ENCODE results near the gene EGFL8.
"Not testable (repeated sequence)": the region's sequence is repeated elsewhere in the genome, so short reads cannot be mapped to it uniquely, and the experiment has no call there.

Gene EGFL8

DNA sequence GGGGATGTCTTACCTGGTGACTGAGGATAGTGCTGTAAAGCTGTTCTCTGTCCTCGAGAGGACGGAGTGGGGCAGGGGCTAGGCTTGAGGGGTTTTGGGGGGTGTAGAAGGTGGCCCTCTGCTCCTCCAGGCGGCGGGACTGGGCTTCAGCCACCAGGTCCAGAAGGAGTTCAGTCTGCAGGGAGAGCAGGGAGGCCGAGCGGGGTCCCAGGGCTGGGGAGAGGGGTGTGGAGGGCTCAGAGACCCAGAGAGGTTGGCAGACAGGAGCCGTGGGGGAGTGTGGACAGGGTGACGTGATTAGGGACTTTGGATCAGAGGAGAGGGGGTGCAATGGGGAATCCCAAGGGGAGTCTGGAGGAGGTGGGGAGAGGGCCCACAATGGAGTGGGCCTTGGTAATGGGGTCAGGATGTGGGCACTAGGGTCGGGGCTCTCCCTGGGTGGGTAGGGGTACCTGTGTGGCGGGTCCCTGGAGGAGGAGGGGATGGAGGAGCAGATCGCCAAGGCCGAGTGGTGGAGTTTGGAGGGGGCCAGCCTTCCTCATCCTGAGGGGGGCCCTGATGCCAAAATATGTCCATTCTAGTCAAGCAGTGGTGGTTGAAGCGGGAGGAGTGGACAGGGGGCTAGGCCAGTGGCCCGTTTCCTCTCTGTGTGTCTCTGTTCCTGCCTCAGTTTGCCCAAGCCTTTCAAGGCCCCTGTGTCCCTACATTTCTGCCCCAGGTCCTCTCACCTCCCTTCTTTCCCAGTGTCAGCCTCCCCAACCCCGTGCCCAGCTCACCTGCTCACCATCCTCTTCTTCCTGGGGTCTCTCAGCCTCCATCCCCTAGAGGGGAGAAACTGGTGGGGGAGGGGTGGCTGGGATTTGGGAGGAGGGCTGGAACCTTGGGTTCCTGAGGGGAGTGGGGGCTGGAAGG lies 27.6 kb downstream of the EGFL8 start:
- no peak for DNase-seq (ENCODE audit: low read depth)

GRCh38 chr6:32192608-32193039 lies 28.2 kb downstream of the EGFL8 start, which contains the start of gene GPSM3:
Gene GPSM3 (minus strand): TSS chr6:32192643. CDS start chr6:32192513, 130 bp downstream.
- no peak within 1 kb of the TSS for H3K4me3 ChIP-seq (ENCODE audit: low read depth, low read length)
- no peak for DNase-seq (ENCODE audit: low read depth)

More for the DNA sequence above, 27.6 kb downstream of the EGFL8 start:
- no peak overlapping the region for H3K4me3 ChIP-seq (ENCODE audit: low read depth, low read length)

GRCh38 chr6:32193096-32193495 lies 28.7 kb downstream of the EGFL8 start:
- not testable (repeated sequence) for H3K4me3 ChIP-seq (ENCODE audit: low read depth, low read length); DNase-seq (ENCODE audit: low read depth)

DNA sequence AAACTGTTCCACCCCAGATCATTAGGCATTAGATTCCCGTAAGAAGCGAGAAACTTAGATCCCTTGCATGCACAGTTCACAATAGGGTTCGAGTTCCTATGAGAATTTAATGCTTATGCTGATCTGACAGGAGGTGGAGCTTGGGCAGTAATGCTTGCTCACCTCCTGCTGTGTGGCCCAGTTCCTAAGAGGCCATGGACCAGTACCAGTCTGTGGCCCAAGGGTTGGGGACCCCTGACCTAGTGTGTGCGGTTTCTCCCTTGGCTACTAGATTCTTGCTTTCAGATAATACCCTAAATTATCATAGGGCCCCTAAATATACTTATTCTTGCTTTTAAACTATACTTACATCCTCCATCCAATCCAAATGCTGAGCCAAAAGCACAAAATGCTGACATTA lies 30.0 kb downstream of the EGFL8 start:
- H3K4me3 ChIP-seq (ENCODE audit: low read depth, low read length) = no peak overlapping the region
- DNase-seq (ENCODE audit: low read depth) = no peak

DNA sequence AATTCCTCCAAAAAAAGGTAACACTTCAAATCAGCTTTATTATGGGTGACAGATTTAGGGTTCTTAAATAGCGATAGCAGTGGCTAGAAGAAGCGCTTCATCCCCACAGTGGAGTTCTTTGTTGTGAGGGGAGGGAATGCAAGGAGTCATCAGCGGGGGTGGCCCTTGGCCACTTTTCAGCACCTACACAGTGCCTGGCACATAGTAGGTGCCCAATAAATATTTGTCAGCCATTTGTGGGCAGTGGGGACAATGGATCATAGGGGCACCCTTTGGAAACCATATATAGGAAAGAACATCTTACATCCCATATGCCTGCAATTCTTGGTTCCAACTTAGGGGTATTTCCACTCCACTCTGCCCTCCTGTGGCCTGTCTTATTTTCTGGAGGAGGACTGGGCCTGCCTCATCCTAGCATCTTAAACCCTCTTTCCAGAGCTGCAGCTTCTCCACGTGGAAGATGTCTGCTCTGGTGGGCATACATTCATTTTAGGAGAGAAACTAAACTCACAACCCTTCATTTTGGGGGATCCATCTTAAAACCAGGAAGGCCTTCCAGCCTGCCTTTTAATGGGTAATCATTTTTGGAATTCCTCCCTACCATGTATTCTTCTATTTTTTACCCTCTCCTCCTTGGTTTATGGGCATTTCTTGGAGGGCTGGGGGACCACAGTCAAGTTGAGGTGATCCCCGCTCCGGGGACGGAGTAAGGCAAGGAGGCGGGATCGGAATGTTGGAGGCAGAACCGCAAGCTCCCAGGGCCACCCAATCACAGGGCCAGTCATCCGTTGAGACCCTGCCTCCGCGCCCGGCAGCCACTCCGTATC lies 30.6 kb downstream of the EGFL8 start:
- H3K4me3 ChIP-seq (ENCODE audit: low read depth, low read length) = peak overlapping the region; percentile 50
- DNase-seq (ENCODE audit: low read depth) = peak; percentile 12

GRCh38 chr6:32195652-32195901 lies 31.2 kb downstream of the EGFL8 start:
- DNase-seq (ENCODE audit: low read depth) = peak; percentile 99
- peak overlapping the region; percentile 93 for H3K4me3 ChIP-seq (ENCODE audit: low read depth, low read length)

- peak overlapping the region; percentile 93 for H3K4me3 ChIP-seq (ENCODE audit: low read depth, low read length)
- DNase-seq (ENCODE audit: low read depth) = peak; percentile 79
Observed at GRCh38 chr6:32195902-32196681, 31.7 kb downstream of the EGFL8 start.

GRCh38 chr6:32196682-32197616 lies 32.6 kb downstream of the EGFL8 start:
- no peak for DNase-seq (ENCODE audit: low read depth)
- peak overlapping the region; percentile 93 for H3K4me3 ChIP-seq (ENCODE audit: low read depth, low read length)

GRCh38 chr6:32198345-32198696 lies 33.9 kb downstream of the EGFL8 start:
- no peak for DNase-seq (ENCODE audit: low read depth)

DNA sequence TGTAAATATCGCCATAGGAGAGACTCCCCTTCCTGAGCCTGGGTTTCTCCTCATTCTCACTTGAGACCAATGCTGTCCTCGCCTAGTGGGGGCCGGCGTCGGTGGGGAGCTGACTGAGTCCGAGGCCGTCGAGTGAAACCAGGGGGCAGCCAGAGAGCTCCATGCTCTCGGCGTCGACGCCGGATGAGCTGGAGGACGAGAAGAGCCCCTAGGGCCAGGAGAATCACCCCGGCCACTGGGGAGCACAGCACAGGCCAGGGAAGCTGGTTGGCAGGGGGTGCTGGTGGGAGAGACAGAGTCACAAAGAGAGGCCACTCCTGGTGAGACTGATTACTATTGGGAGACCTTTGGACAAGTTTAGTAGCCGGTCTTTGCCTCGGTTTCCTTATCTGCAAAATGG lies 34.5 kb downstream of the EGFL8 start:
- DNase-seq (ENCODE audit: low read depth) = no peak
- no peak overlapping the region for H3K4me3 ChIP-seq (ENCODE audit: low read depth, low read length)

More at GRCh38 chr6:32198345-32198696, 33.9 kb downstream of the EGFL8 start:
- H3K4me3 ChIP-seq (ENCODE audit: low read depth, low read length) = no peak overlapping the region

GRCh38 chr6:32200711-32201475 lies 36.5 kb downstream of the EGFL8 start:
- DNase-seq (ENCODE audit: low read depth) = no peak

DNA sequence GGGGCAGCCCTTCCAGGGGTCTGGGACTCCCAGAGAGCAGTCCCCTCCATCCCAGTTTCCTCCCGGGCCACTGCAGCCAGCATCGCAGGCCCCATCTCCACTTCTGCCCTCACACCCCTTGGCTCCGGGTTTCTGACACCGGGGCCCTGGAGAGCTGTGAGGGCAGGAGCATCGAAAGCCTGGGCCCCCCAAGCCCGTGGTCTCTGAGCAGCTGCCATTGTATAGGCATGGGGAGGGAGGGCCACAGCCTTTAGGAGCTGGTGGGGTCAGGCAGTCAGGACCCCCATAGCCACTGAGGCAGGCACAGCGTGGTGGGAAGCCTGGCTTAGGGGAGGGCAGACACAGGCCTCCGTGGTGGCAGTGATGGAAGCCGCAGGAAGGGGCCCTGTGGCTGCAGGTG lies 37.8 kb downstream of the EGFL8 start:
- DNase-seq (ENCODE audit: low read depth) = no peak
- H3K4me3 ChIP-seq (ENCODE audit: low read depth, low read length) = no peak overlapping the region

More at GRCh38 chr6:32200711-32201475, 36.5 kb downstream of the EGFL8 start:
- H3K4me3 ChIP-seq (ENCODE audit: low read depth, low read length) = no peak overlapping the region

DNA sequence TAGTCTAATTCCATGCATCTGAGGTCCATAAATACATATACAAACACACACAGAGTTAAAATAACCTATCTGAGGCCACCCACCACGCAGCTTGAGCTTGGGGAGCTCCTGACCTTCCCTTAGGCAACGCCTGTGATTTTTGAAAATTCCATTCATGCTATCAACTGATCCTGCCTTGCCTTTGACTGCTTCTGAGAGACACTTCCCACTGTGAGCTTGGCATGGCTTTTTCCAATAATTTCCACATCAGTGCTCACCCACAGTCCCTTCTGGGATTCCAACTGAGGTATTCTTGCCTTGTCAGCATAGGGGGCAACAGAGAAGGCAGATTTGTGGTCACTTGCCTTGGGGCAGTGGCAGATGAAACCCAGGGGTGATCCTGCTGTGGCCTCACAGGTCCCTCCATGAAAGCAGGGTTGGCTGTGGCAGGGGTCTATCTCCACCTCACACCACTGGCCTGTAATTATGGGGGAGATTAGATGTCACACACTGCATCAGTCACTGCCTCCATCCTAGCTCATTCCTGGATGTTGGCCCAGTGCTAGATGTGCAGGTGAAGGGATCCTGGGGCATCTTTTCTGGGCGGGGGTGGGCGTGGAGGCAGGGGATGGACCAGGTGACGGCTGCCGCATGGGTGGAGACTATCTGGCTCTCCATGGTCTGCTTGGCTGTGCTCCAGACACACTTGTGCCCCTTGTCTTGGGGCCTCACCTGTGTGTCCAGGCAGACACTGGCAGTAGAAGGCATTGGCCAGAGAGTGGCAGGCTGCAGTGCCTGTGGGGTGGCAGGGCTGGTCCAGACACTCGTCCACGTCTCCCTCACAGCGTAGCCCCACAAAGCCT lies 39.3 kb downstream of the EGFL8 start:
- DNase-seq (ENCODE audit: low read depth) = no peak
- H3K4me3 ChIP-seq (ENCODE audit: low read depth, low read length) = no peak overlapping the region

DNA sequence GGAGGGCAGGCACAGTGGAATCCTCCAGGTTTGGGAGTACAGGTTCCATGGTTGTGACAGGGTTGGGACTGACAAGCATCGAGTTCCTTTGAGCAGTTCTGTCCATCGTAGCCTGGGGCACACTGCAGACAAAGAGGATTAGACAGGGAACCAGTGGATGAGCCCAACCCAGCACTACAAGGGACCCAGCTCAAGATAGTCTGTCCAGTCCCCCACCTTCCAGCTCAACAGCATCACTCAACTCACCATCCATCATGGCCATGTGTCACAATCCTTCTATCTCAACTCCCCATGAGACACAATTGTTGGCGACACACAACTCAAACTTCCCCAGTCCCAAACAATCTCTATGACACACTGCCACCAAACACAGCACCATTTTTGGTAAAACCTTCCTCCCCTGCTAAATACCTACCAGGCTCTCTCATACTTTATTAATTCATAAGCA lies 39.9 kb downstream of the EGFL8 start:
- no peak overlapping the region for H3K4me3 ChIP-seq (ENCODE audit: low read depth, low read length)
- DNase-seq (ENCODE audit: low read depth) = no peak

GRCh38 chr6:32208996-32209395 lies 44.6 kb downstream of the EGFL8 start:
- DNase-seq (ENCODE audit: low read depth) = no peak
- no peak overlapping the region for H3K4me3 ChIP-seq (ENCODE audit: low read depth, low read length)

GRCh38 chr6:32210191-32210601 lies 45.8 kb downstream of the EGFL8 start:
- no peak overlapping the region for H3K4me3 ChIP-seq (ENCODE audit: low read depth, low read length)
- no peak for DNase-seq (ENCODE audit: low read depth)

GRCh38 chr6:32211432-32211831 lies 47.0 kb downstream of the EGFL8 start:
- DNase-seq (ENCODE audit: low read depth); H3K4me3 ChIP-seq (ENCODE audit: low read depth, low read length): not testable (repeated sequence)

Data from skeletal muscle cell (primary cell).